T-helper 17 cell (primary cell): Measurements from ENCODE around the gene NACC2. TPM values are rescaled to one million over a fixed set of nuclear protein-coding genes. Genes with fewer than 3 reads are reported as not detected.

Experiments used
- ATAC-seq: fragments of 150-1000 bp; cut with Tn5 transposase; 2 replicates; pipeline ENCODE4 v1.10.0; 2021; ENCODE audit warnings: mild to moderate bottlenecking, moderate library complexity
- DNase-seq, 3 donors: peaks; one replicate each; pipeline versions ENCODE4 v3.0.0 to v3.0.0-alpha.2; 2020 to 2021
- H3K9me3 ChIP-seq: one replicate; pipeline ENCODE4 v1.7.0; 2013; ENCODE audit warnings: low read length, mild to moderate bottlenecking; ENCODE audit not compliant: control insufficient read depth, poor library complexity, severe bottlenecking
- H3K27ac Mint-ChIP-seq: one replicate; pipeline ENCODE4 v1.8.0; 2022; ENCODE audit warnings: mild to moderate bottlenecking, moderate library complexity, mixed read lengths
- H3K27me3 Mint-ChIP-seq: one replicate; pipeline ENCODE4 v1.8.0; 2022; ENCODE audit warnings: mixed read lengths
- H3K36me3 Mint-ChIP-seq: one replicate; pipeline ENCODE4 v1.8.0; 2022; ENCODE audit warnings: low read depth, mixed read lengths
- H3K4me1 Mint-ChIP-seq: one replicate; pipeline ENCODE4 v1.8.0; 2022; ENCODE audit warnings: mild to moderate bottlenecking, mixed read lengths
- H3K4me3 Mint-ChIP-seq: one replicate; pipeline ENCODE4 v1.8.0; 2022; ENCODE audit warnings: mild to moderate bottlenecking, moderate library complexity, mixed read lengths
- total RNA-seq, 4 donors: library from RNA in 2 of 4; stranded (reverse) in 2 of 4; gene quantifications; one replicate each; pipeline ENCODE4 v1.2.3 and lab custom pipeline; 2022 to 2026

Gene NACC2
- total RNA-seq, 2 donors from 2014 or later = 5.8 to 5.9 TPM

- no peaks in the 10 kb centered on the region for H3K9me3 ChIP-seq
- DNase-seq = no peak
- H3K4me1 Mint-ChIP-seq = peaks cover 23% of the 10 kb centered on the region
- H3K4me3 Mint-ChIP-seq = peak overlapping the region; percentile 7
- peak overlapping the region; percentile 34 for H3K27ac Mint-ChIP-seq
- H3K27me3 Mint-ChIP-seq = no peaks in the 10 kb centered on the region
- ATAC-seq = no peak
- no peaks in the 10 kb centered on the region for H3K36me3 Mint-ChIP-seq
These were observed 4.9 kb downstream of the NACC2 start for GRCh38 chr9:136090056-136090735.

GRCh38 chr9:136089697-136090045, 5.4 kb downstream of the NACC2 start:
- Mint-ChIP-seq H3K36me3 (no peaks in the 10 kb centered on the region), H3K4me3 (no peak overlapping the region), H3K4me1 (peaks cover 24% of the 10 kb centered on the region), H3K27ac (peak overlapping the region; percentile 34), H3K27me3 (no peaks in the 10 kb centered on the region)
- DNase-seq = no peak
- ATAC-seq = no peak
- H3K9me3 ChIP-seq = no peaks in the 10 kb centered on the region

GRCh38 chr9:136088939-136089696, 6.0 kb downstream of the NACC2 start:
- no peaks in the 10 kb centered on the region for H3K9me3 ChIP-seq
- H3K27me3 Mint-ChIP-seq = no peaks in the 10 kb centered on the region
- DNase-seq = no peak
- peaks cover 28% of the 10 kb centered on the region for H3K4me1 Mint-ChIP-seq
- H3K27ac Mint-ChIP-seq = peak overlapping the region; percentile 34
- no peak overlapping the region for H3K4me3 Mint-ChIP-seq
- no peaks in the 10 kb centered on the region for H3K36me3 Mint-ChIP-seq
- ATAC-seq = peak; percentile 35

GRCh38 chr9:136088481-136088938, 6.6 kb downstream of the NACC2 start:
- DNase-seq (no peak), ATAC-seq (no peak)
- no peaks in the 10 kb centered on the region for H3K9me3 ChIP-seq
- H3K27ac Mint-ChIP-seq = no peak overlapping the region
- peaks cover 25% of the 10 kb centered on the region for H3K4me1 Mint-ChIP-seq
- no peak overlapping the region for H3K4me3 Mint-ChIP-seq
- no peaks in the 10 kb centered on the region for H3K36me3 Mint-ChIP-seq
- no peaks in the 10 kb centered on the region for H3K27me3 Mint-ChIP-seq

- no peak overlapping the region for H3K27ac Mint-ChIP-seq
- H3K4me3 Mint-ChIP-seq = no peak overlapping the region
- H3K36me3 Mint-ChIP-seq = no peaks in the 10 kb centered on the region
- ATAC-seq = no peak
- H3K27me3 Mint-ChIP-seq = no peaks in the 10 kb centered on the region
- H3K9me3 ChIP-seq = no peaks in the 10 kb centered on the region
- H3K4me1 Mint-ChIP-seq = peaks cover 20% of the 10 kb centered on the region
- no peak for DNase-seq
These were observed 7.2 kb downstream of the NACC2 start for GRCh38 chr9:136087741-136088480.

GRCh38 chr9:136086951-136087740, 7.9 kb downstream of the NACC2 start:
- no peaks in the 10 kb centered on the region for H3K36me3 Mint-ChIP-seq
- H3K27ac Mint-ChIP-seq = no peak overlapping the region
- no peaks in the 10 kb centered on the region for H3K9me3 ChIP-seq
- DNase-seq (no peak), ATAC-seq (no peak)
- no peaks in the 10 kb centered on the region for H3K27me3 Mint-ChIP-seq
- no peak overlapping the region for H3K4me3 Mint-ChIP-seq
- peaks cover 19% of the 10 kb centered on the region for H3K4me1 Mint-ChIP-seq

- Mint-ChIP-seq H3K27ac (no peak overlapping the region), H3K4me1 (peaks cover 13% of the 10 kb centered on the region), H3K4me3 (no peak overlapping the region), H3K27me3 (no peaks in the 10 kb centered on the region), H3K36me3 (no peaks in the 10 kb centered on the region)
- no peak for DNase-seq
- no peak for ATAC-seq
- no peaks in the 10 kb centered on the region for H3K9me3 ChIP-seq
These were observed 8.7 kb downstream of the NACC2 start for GRCh38 chr9:136086213-136086881.

GRCh38 chr9:136085815-136086212, 9.3 kb downstream of the NACC2 start:
- ATAC-seq = no peak
- Mint-ChIP-seq H3K4me3 (no peak overlapping the region), H3K27ac (no peak overlapping the region), H3K36me3 (no peaks in the 10 kb centered on the region), H3K27me3 (no peaks in the 10 kb centered on the region), H3K4me1 (peaks cover 13% of the 10 kb centered on the region)
- H3K9me3 ChIP-seq = no peaks in the 10 kb centered on the region
- no peak for DNase-seq

- Mint-ChIP-seq H3K36me3 (no peaks in the 10 kb centered on the region), H3K27me3 (no peaks in the 10 kb centered on the region), H3K27ac (peak overlapping the region; percentile 67), H3K4me3 (peak overlapping the region; percentile 52), H3K4me1 (peaks cover 13% of the 10 kb centered on the region)
- ATAC-seq = no peak
- no peak for DNase-seq
- H3K9me3 ChIP-seq = no peaks in the 10 kb centered on the region
These were observed 10.8 kb downstream of the NACC2 start for GRCh38 chr9:136084063-136084944.

- no peaks in the 10 kb centered on the region for H3K36me3 Mint-ChIP-seq
- no peak for DNase-seq
- no peak overlapping the region for H3K27ac Mint-ChIP-seq
- H3K9me3 ChIP-seq = no peaks in the 10 kb centered on the region
- no peak overlapping the region for H3K4me3 Mint-ChIP-seq
- no peak for ATAC-seq
- H3K4me1 Mint-ChIP-seq = peaks cover 13% of the 10 kb centered on the region
- H3K27me3 Mint-ChIP-seq = no peaks in the 10 kb centered on the region
These were observed 11.5 kb downstream of the NACC2 start for GRCh38 chr9:136083558-136084062.

GRCh38 chr9:136082496-136083361, 12.4 kb downstream of the NACC2 start:
- Mint-ChIP-seq H3K4me3 (no peak overlapping the region), H3K27ac (no peak overlapping the region), H3K27me3 (no peaks in the 10 kb centered on the region), H3K4me1 (peaks cover 13% of the 10 kb centered on the region), H3K36me3 (no peaks in the 10 kb centered on the region)
- DNase-seq (no peak), ATAC-seq (no peak)
- no peaks in the 10 kb centered on the region for H3K9me3 ChIP-seq
